Type B pancreatic cell (in vitro differentiated cells): ENCODE results near the gene ZNF106. TPM values are rescaled to one million over a fixed set of nuclear protein-coding genes. Genes with fewer than 3 reads are reported as not detected.

ENCODE experiments used
- DNase-seq: peaks from one replicate; pipeline ENCODE4 v3.0.0; 2021; ENCODE audit warnings: mixed read lengths; ENCODE audit not compliant: unreplicated experiment; ENCODE audit errors: extremely low spot score
- H3K27ac Mint-ChIP-seq: 2 replicates; pipeline ENCODE4 v1.8.0; 2021; ENCODE audit warnings: mild to moderate bottlenecking, mixed read lengths
- H3K27me3 Mint-ChIP-seq: 2 replicates; pipeline ENCODE4 v1.8.0; 2021; ENCODE audit warnings: mixed read lengths
- H3K36me3 Mint-ChIP-seq: 2 replicates; pipeline ENCODE4 v1.8.0; 2021; ENCODE audit warnings: mixed read lengths
- H3K4me1 Mint-ChIP-seq: one replicate; pipeline ENCODE4 v1.8.0; 2021; ENCODE audit warnings: mixed read lengths; ENCODE audit not compliant: unreplicated experiment
- H3K4me3 Mint-ChIP-seq: 2 replicates; pipeline ENCODE4 v1.8.0; 2021; ENCODE audit warnings: mild to moderate bottlenecking, mixed read lengths
- H3K9me3 Mint-ChIP-seq: 2 replicates; pipeline ENCODE4 v1.8.0; 2021; ENCODE audit warnings: mixed read lengths
- total RNA-seq: library from RNA; stranded (reverse); gene quantifications from 2 replicates; pipeline ENCODE4 v1.2.1, GENCODE V29; 2021; ENCODE audit warnings: low replicate concordance
- TF ChIP-seq, protein P1 (sequence below): fragments of 200-600 bp; sonication (generic); conservative IDR thresholded peaks from 2 replicates; pipeline ENCODE4 v1.5.0; 2021; ENCODE audit warnings: antibody characterized with exemption, mild to moderate bottlenecking

Gene ZNF106
- total RNA-seq, 1 donor from 2014 or later, result 52.4 TPM

GRCh38 chr15:42421376-42421775, 69.6 kb downstream of the ZNF106 start:
- Mint-ChIP-seq H3K27ac (no peak overlapping the region), H3K9me3 (no peaks in the 10 kb centered on the region), H3K36me3 (peaks cover 36% of the 10 kb centered on the region), H3K4me3 (no peak overlapping the region), H3K4me1 (no peaks in the 10 kb centered on the region), H3K27me3 (no peaks in the 10 kb centered on the region)
- TF ChIP-seq, protein P1, sequence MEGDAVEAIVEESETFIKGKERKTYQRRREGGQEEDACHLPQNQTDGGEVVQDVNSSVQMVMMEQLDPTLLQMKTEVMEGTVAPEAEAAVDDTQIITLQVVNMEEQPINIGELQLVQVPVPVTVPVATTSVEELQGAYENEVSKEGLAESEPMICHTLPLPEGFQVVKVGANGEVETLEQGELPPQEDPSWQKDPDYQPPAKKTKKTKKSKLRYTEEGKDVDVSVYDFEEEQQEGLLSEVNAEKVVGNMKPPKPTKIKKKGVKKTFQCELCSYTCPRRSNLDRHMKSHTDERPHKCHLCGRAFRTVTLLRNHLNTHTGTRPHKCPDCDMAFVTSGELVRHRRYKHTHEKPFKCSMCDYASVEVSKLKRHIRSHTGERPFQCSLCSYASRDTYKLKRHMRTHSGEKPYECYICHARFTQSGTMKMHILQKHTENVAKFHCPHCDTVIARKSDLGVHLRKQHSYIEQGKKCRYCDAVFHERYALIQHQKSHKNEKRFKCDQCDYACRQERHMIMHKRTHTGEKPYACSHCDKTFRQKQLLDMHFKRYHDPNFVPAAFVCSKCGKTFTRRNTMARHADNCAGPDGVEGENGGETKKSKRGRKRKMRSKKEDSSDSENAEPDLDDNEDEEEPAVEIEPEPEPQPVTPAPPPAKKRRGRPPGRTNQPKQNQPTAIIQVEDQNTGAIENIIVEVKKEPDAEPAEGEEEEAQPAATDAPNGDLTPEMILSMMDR, result no peak
- DNase-seq, result no peak

- Mint-ChIP-seq H3K4me3 (no peak overlapping the region), H3K27me3 (no peaks in the 10 kb centered on the region), H3K9me3 (no peaks in the 10 kb centered on the region), H3K4me1 (no peaks in the 10 kb centered on the region), H3K36me3 (peaks cover 31% of the 10 kb centered on the region), H3K27ac (no peak overlapping the region)
- no peak for DNase-seq
- TF ChIP-seq, protein P1, result no peak
These were observed 71.6 kb downstream of the ZNF106 start for GRCh38 chr15:42419369-42419768.

DNA sequence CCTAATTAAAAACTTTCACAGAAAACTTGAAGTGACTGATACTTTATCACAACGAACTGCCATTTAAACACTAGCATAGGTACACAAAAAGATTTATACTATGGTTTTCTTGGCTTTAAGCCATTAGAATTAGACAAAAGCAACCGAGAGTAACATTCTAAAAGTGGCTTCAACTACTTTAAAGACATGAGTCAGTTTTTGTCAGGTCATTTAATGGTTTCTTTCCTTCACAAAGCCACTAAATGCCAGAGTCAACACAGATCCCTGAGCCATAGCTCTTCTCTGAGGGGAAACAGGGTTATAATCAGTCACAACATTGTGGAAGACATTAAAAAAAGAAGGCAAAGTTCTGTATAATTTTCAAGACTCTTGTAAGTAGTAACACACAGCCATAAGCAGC, 77.0 kb downstream of the ZNF106 start:
- no peak overlapping the region for H3K27ac Mint-ChIP-seq

DNA sequence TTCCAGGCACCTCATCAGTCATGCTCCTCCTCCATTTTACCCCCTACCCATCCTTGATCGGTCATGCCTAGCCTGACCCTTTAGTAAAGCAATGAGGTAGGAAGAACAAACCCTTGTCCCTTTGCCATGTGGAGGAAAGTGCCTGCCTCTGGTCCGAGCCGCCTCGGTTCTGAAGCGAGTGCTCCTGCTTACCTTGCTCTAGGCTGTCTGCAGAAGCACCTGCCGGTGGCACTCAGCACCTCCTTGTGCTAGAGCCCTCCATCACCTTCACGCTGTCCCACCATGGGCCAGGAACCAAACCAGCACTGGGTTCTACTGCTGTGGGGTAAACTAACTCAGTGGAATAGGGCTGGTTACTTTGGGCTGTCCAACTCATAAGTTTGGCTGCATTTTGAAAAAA, 79.1 kb downstream of the ZNF106 start:
- no peak for DNase-seq
- Mint-ChIP-seq H3K27me3 (no peaks in the 10 kb centered on the region), H3K36me3 (peaks cover 28% of the 10 kb centered on the region), H3K4me3 (no peak overlapping the region), H3K27ac (no peak overlapping the region), H3K9me3 (no peaks in the 10 kb centered on the region), H3K4me1 (no peaks in the 10 kb centered on the region)
- TF ChIP-seq, protein P1, result no peak

More for the DNA sequence above, 77.0 kb downstream of the ZNF106 start:
- TF ChIP-seq, protein P1, result no peak
- no peaks in the 10 kb centered on the region for H3K9me3 Mint-ChIP-seq
- no peak overlapping the region for H3K4me3 Mint-ChIP-seq
- DNase-seq, result no peak
- no peaks in the 10 kb centered on the region for H3K4me1 Mint-ChIP-seq
- no peaks in the 10 kb centered on the region for H3K27me3 Mint-ChIP-seq
- peaks cover 36% of the 10 kb centered on the region for H3K36me3 Mint-ChIP-seq

GRCh38 chr15:42409011-42409410, 81.9 kb downstream of the ZNF106 start:
- H3K4me3 Mint-ChIP-seq, result no peak overlapping the region
- no peaks in the 10 kb centered on the region for H3K27me3 Mint-ChIP-seq
- H3K4me1 Mint-ChIP-seq, result no peaks in the 10 kb centered on the region
- H3K36me3 Mint-ChIP-seq, result peaks cover 19% of the 10 kb centered on the region
- TF ChIP-seq, protein P1, result no peak
- DNase-seq, result no peak
- H3K27ac Mint-ChIP-seq, result no peak overlapping the region
- no peaks in the 10 kb centered on the region for H3K9me3 Mint-ChIP-seq

DNA sequence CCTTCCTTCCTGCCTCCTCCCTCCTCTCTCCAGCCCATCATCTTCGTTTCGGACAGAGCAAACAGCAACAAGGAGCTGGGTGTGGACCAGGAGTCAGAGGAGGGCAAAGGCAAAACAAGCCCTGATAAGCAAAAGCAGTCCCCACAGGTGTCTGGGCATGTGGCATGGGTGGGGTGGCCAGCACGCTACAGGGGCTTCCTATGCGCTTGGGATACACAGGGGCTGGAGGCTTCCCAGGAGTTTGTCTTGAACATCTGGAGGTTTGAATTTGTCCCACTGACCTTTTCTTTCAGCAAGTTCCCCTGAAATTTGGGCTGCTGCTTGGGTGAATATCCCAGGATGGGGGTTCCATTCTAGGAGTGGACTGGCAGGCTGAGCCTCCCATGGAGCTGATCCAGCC, 82.8 kb downstream of the ZNF106 start:
- no peaks in the 10 kb centered on the region for H3K27me3 Mint-ChIP-seq
- no peaks in the 10 kb centered on the region for H3K4me1 Mint-ChIP-seq
- no peak overlapping the region for H3K4me3 Mint-ChIP-seq
- no peak overlapping the region for H3K27ac Mint-ChIP-seq
- H3K9me3 Mint-ChIP-seq, result no peaks in the 10 kb centered on the region
- H3K36me3 Mint-ChIP-seq, result peaks cover 15% of the 10 kb centered on the region
- TF ChIP-seq, protein P1, result no peak
- DNase-seq, result no peak
